Suprapubic skin (tissue), 3 donors: ENCODE results near the gene ERVFRD-1.

Experiments
- CTCF ChIP-seq, 2 donors: fragments of 200-600 bp in 1 of 2; fragments of 450-650 bp in 1 of 2; sonication (generic) in 1 of 2; IDR thresholded peaks; one replicate each; pipeline ENCODE4 v1.5.1; 2016 to 2019; ENCODE audit warnings: antibody characterized with exemption in 2 of 2, mild to moderate bottlenecking in 1 of 2, moderate library complexity in 1 of 2
- EP300 ChIP-seq: sonication (generic); formaldehyde crosslinking; IDR thresholded peaks from one replicate; pipeline ENCODE4 v1.6.1; 2017; ENCODE audit warnings: antibody characterized with exemption
- POLR2A ChIP-seq, 2 donors: fragments of 450-650 bp; IDR thresholded peaks; one replicate each; pipeline ENCODE4 v1.6.1; 2017; ENCODE audit warnings: antibody characterized with exemption in 2 of 2, mild to moderate bottlenecking in 2 of 2, moderate library complexity in 2 of 2

- TF ChIP-seq CTCF (IDR thresholded peaks at IDR 0.05) (no peak), POLR2A (IDR thresholded peaks at IDR 0.05) (no peak), EP300 (no peak)
Measured at GRCh38 chr6:11098004-11098403, 13.5 kb downstream of the ERVFRD-1 start.
